Measurements from ENCODE around the gene REC8. TPM values are rescaled to one million over a fixed set of nuclear protein-coding genes. Genes with fewer than 3 reads are reported as not detected.
A peak's percentile ranks its signal among the peaks of the same experiment; 100 is the strongest.

The REC8 gene
- total RNA-seq, 1 donor from 2014 or later: 136 TPM

- Mint-ChIP-seq H3K27me3 (ENCODE audit: unreplicated experiment) (peaks cover 5% of the 10 kb centered on the region), H3K27ac (ENCODE audit: unreplicated experiment) (peak overlapping the region; percentile 70), H3K9me3 (ENCODE audit: unreplicated experiment) (peaks cover 4% of the 10 kb centered on the region), H3K4me3 (ENCODE audit: unreplicated experiment) (no peak overlapping the region), H3K4me1 (ENCODE audit: low read depth, unreplicated experiment) (peaks cover 13% of the 10 kb centered on the region), H3K36me3 (ENCODE audit: unreplicated experiment) (no peaks in the 10 kb centered on the region)
- TF ChIP-seq CTCF (IDR thresholded peaks at IDR 0.05; ENCODE audit: partially characterized antibody, unreplicated experiment): no peak
- DNase-seq: no peak
Measured at GRCh38 chr14:24150567-24150966, 21.3 kb upstream of the REC8 start.

GRCh38 chr14:24150993-24151392 is 20.9 kb upstream of the REC8 start:
- no peaks in the 10 kb centered on the region for H3K36me3 Mint-ChIP-seq (ENCODE audit: unreplicated experiment)
- H3K9me3 Mint-ChIP-seq (ENCODE audit: unreplicated experiment): peaks cover 4% of the 10 kb centered on the region
- no peak overlapping the region for H3K4me3 Mint-ChIP-seq (ENCODE audit: unreplicated experiment)
- DNase-seq: no peak
- no peak for TF ChIP-seq CTCF (IDR thresholded peaks at IDR 0.05; ENCODE audit: partially characterized antibody, unreplicated experiment)
- H3K27ac Mint-ChIP-seq (ENCODE audit: unreplicated experiment): peak overlapping the region; percentile 43
- peaks cover 7% of the 10 kb centered on the region for H3K27me3 Mint-ChIP-seq (ENCODE audit: unreplicated experiment)
- peaks cover 10% of the 10 kb centered on the region for H3K4me1 Mint-ChIP-seq (ENCODE audit: low read depth, unreplicated experiment)

- DNase-seq: no peak
- H3K27me3 Mint-ChIP-seq (ENCODE audit: unreplicated experiment): peaks cover 7% of the 10 kb centered on the region
- H3K36me3 Mint-ChIP-seq (ENCODE audit: unreplicated experiment): no peaks in the 10 kb centered on the region
- H3K4me1 Mint-ChIP-seq (ENCODE audit: low read depth, unreplicated experiment): peaks cover 8% of the 10 kb centered on the region
- TF ChIP-seq CTCF (IDR thresholded peaks at IDR 0.05; ENCODE audit: partially characterized antibody, unreplicated experiment): no peak
- peaks cover 4% of the 10 kb centered on the region for H3K9me3 Mint-ChIP-seq (ENCODE audit: unreplicated experiment)
- no peak overlapping the region for H3K4me3 Mint-ChIP-seq (ENCODE audit: unreplicated experiment)
- H3K27ac Mint-ChIP-seq (ENCODE audit: unreplicated experiment): peak overlapping the region; percentile 33
Measured at GRCh38 chr14:24151404-24152080, 20.3 kb upstream of the REC8 start.

- Mint-ChIP-seq H3K36me3 (ENCODE audit: unreplicated experiment) (peaks cover 5% of the 10 kb centered on the region), H3K27ac (ENCODE audit: unreplicated experiment) (peak overlapping the region; percentile 89)
Measured at GRCh38 chr14:24155100-24155499, 16.8 kb upstream of the REC8 start.

More at GRCh38 chr14:24155100-24155499, 16.8 kb upstream of the REC8 start:
- peaks cover 4% of the 10 kb centered on the region for H3K9me3 Mint-ChIP-seq (ENCODE audit: unreplicated experiment)
- H3K27me3 Mint-ChIP-seq (ENCODE audit: unreplicated experiment): peaks cover 9% of the 10 kb centered on the region
- no peak overlapping the region for H3K4me3 Mint-ChIP-seq (ENCODE audit: unreplicated experiment)
- TF ChIP-seq CTCF (IDR thresholded peaks at IDR 0.05; ENCODE audit: partially characterized antibody, unreplicated experiment): no peak
- DNase-seq: no peak
- peaks cover 4% of the 10 kb centered on the region for H3K4me1 Mint-ChIP-seq (ENCODE audit: low read depth, unreplicated experiment)
